ENCODE data around the gene C4orf51.

The C4orf51 gene

GRCh38 chr4:145698507-145698906, 18.6 kb downstream of the C4orf51 start:
- in situ Hi-C loops (cut with HindIII; ENCODE audit: low sequenced_read_pairs), result no loop called here
- H3K4me3 ChIP-seq (ENCODE audit: low read depth, low read length), result no peak overlapping the region
- no peak for TF ChIP-seq CTCF (IDR thresholded peaks at IDR 0.05; ENCODE audit: low read depth, low read length)
- DNase-seq (ENCODE audit: low read depth, low spot score), result no peak

GRCh38 chr4:145703850-145704497, 24.0 kb downstream of the C4orf51 start:
- in situ Hi-C loops (cut with HindIII; ENCODE audit: low sequenced_read_pairs), result no loop called here
- no peak for TF ChIP-seq CTCF (IDR thresholded peaks at IDR 0.05; ENCODE audit: low read depth, low read length)
- no peak for DNase-seq (ENCODE audit: low read depth, low spot score)
- no peak overlapping the region for H3K4me3 ChIP-seq (ENCODE audit: low read depth, low read length)

GRCh38 chr4:145709336-145709735, 29.4 kb downstream of the C4orf51 start:
- DNase-seq (ENCODE audit: low read depth, low spot score), result no peak
- TF ChIP-seq CTCF (IDR thresholded peaks at IDR 0.05; ENCODE audit: low read depth, low read length), result no peak
- in situ Hi-C loops (cut with HindIII; ENCODE audit: low sequenced_read_pairs), result no loop called here
- no peak overlapping the region for H3K4me3 ChIP-seq (ENCODE audit: low read depth, low read length)

- DNase-seq (ENCODE audit: low read depth, low spot score), result peak; percentile 87
- no peak for TF ChIP-seq CTCF (IDR thresholded peaks at IDR 0.05; ENCODE audit: low read depth, low read length)
- in situ Hi-C loops (cut with HindIII; ENCODE audit: low sequenced_read_pairs), result no loop called here
- no peak overlapping the region for H3K4me3 ChIP-seq (ENCODE audit: low read depth, low read length)
Measured at GRCh38 chr4:145709843-145710242, 29.9 kb downstream of the C4orf51 start.

- in situ Hi-C loops (cut with HindIII; ENCODE audit: low sequenced_read_pairs), result no loop called here
- H3K4me3 ChIP-seq (ENCODE audit: low read depth, low read length), result no peak overlapping the region
- TF ChIP-seq CTCF (IDR thresholded peaks at IDR 0.05; ENCODE audit: low read depth, low read length), result no peak
- DNase-seq (ENCODE audit: low read depth, low spot score), result peak; percentile 18
Measured at GRCh38 chr4:145716200-145716599, 36.3 kb downstream of the C4orf51 start.

- no peak for DNase-seq (ENCODE audit: low read depth, low spot score)
- in situ Hi-C loops (cut with HindIII; ENCODE audit: low sequenced_read_pairs), result no loop called here
- TF ChIP-seq CTCF (IDR thresholded peaks at IDR 0.05; ENCODE audit: low read depth, low read length), result no peak
Measured at GRCh38 chr4:145716661-145717200, 36.8 kb downstream of the C4orf51 start.

More at GRCh38 chr4:145716661-145717200, 36.8 kb downstream of the C4orf51 start:
- no peak overlapping the region for H3K4me3 ChIP-seq (ENCODE audit: low read depth, low read length)
